HG03571 (cell line): ENCODE data around the gene TMEM59.
"Not testable (repeated sequence)": the region's sequence is repeated elsewhere in the genome, so short reads cannot be mapped to it uniquely, and the experiment has no call there.

ENCODE experiments used
- ATAC-seq: cut with Tn5 transposase; IDR thresholded peaks from one replicate; pipeline ENCODE4 v1.9.1; 2021; ENCODE audit not compliant: unreplicated experiment

Gene TMEM59

DNA sequence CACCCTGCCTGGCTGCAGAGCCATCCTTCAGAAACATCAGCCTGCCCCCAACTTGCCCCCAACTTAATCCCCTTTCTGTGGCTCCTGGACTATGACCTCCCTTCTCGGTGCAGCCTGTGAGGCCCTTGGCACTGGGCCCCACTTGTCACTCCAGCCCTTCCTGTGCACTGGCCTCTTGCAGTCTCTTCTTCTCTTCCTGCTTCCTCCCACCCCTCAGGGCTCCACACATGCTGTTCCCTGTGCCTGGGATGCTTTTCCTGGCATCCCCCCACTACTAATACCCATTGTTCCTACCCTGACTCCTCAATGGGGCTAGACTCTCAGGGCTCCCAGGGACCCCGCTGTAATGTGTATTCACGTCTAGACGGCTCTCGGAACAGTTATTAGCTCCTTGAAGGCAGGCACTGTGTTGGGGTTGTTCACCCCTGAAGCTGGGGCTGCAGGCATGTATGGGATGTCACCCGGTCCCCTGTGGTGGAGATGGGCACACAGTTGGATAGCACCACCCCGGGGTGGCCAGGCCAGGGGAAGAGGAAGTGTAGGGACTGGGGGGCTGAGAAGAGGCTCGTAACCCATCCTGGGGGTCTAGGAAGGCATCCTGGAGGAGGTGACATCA, 39.5 kb downstream of the TMEM59 start:
- no peak for ATAC-seq

DNA sequence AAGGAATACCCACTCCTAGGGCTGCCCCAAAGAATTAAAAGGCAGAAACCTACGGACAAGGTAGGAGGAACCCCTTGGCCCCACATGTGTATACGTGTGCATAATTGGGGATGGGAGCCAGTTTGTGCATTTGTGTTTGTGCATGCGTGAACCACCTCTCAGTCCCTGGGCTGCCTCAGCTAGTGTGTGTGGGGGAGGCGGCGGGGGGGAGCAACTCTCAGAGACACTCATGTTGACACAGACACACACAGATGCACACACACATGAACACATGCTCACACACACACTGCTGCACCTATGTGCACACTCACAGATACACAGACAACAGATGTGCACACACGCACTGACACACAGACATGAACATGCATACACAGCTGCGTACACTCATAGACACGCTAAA, 40.1 kb downstream of the TMEM59 start:
- ATAC-seq = no peak

DNA sequence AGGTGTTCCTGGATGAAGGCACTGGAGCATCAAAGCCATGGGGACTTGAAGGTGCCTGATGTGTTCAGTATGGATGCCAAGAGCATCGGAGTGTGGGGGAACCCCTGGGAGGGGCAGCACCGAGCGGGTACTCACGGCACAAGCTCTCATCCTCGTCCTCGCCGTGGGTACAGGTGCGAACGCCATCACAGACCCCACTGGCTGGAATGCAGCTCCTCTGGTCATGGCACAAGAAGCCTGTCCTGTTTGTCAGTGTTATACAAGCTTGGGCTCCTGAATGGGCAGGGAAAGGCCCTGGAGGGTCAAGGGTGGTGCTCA, 41.0 kb downstream of the TMEM59 start:
- no peak for ATAC-seq

DNA sequence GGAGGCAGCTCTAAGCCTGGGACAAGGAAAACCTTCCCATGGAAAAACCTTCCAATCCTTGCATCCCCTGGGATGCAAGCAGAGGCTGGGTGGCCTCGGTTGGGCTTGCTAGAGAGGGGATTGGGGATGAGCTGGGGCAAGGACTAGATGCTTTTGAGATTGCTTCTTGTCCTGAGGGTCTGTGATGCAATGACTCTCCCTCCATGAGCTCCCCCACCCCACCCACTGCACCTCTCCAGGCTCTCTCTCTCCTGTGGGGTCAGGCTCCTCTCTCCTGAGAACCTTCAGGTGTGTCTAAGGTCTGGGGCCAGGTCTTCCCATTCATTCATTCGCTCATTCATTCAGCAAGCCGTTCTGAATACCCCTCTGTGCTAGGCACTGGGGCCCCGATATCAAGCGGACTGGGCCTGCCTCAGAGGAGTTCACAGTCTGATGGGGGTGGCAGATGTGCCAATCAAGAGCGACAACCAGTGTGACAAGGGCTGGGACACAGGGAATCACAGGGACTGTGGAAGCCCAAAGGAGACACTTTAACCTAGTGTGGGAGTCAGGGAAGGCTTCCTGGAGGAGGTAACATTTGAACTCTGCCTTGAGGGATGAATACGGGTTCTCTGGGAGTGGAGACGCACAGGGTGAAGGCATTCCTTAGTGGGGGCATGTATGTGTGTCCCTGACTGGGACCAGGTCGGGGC, 41.5 kb downstream of the TMEM59 start:
- no peak for ATAC-seq

DNA sequence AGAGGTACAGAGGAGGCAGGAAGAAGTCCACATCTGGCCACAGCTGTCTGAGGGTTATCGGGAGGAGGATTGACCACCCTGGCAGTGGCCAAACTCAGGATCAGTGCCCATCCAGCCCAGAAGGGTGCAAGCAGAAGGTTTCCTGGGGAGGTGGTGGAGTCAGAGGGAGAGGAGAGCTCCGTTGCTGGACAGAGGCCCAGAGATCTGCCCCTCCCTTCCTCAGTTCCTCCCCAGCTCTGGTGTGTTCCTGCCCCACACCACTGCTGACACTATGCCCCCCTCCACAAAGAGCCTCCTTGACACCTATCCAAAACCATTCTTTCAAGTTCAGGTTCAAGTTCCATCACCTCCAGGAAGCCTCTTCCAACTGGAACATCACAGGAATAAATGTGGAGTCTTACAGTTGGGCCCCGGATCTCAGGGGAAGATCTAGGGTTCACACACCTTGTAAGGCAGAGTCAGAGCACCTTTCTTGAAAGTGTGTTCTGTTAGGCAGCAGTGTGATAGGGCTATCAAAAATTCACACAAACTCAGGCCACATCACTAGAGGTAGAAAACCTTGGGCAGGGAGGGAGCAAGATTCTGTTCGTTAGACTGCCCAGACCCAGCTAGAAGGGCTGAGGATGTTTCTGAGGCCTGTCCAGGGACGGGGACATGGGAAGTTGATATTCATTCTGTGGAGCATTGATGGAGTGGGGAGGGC, 42.4 kb downstream of the TMEM59 start:
- no peak for ATAC-seq

DNA sequence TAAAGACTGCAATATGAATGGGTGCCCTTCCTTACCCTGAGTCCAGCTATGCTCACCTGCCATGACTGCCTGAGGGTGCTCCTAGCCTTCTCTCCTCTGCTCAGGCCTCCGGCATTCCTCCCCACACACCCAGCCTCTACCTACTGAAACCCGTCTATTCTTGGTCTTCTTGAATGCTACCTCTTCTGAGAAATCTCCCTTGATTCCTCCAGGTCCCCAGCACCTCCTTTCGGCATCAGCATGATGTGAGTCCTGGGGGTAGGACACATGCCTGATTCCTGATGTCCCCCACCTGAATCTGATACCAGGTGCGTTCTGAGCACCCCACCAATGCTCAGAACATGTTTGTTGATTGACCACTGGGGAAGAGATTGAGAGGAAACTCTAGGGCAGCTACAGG, 43.6 kb downstream of the TMEM59 start:
- no peak for ATAC-seq

DNA sequence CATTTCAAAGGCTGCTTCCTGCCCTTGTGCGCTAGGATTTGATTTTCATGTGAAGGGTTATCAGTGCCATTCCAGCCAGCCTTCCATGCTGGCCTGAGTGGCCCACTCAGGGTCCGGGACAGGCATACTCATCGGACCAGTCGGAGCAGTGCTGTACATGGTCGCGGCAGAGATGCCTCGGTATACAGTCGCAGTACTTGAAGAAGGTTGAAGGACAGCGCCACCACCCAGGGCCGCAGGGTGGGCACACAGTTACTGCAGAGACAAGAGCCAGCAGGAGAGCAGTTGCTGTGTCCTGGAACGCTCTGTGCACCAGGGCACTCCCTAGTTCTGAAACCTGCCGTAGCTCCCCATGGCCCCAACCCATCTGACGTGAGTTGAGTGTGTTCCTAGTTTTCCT, 44.1 kb downstream of the TMEM59 start:
- no peak for ATAC-seq

DNA sequence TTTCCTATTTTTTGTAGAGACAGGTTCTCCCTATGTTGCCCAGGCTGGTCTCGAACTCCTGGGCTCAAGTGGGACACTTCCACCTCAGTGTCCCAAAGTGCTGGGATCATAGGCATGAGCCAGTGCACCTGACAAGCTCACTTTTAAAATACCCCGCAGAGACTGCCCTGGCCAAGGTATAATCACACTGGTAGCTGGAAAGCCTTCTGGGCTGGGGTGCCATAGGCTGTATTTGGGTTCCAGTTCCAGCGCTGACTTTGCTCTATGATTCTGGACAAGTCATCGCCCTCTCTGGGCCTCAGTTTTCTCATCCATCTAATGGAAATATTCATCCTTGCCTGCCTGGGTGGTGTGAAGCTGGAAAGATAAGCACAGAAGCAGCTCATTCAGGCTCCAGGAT, 45.4 kb downstream of the TMEM59 start:
- ATAC-seq = no peak

DNA sequence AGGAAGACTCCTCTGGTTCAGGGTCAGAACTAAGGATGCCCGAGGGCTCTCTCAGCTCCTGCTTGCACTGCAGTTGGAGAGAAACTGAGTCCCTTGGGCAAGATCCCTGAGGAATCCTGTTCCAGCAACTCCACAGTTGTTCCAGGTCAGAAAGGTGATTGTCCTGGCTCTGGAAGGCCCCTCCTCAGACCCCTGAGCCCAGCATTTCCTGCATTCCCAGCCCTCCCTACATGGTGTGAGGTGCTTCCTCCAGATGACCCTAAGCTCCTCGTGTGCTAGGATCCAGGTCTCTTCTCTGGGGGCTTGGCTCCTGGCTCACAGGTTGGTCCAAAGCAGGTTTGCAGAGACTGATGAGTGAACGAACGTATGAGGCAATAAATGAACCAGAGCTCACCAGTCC, 46.5 kb downstream of the TMEM59 start:
- ATAC-seq = no peak

DNA sequence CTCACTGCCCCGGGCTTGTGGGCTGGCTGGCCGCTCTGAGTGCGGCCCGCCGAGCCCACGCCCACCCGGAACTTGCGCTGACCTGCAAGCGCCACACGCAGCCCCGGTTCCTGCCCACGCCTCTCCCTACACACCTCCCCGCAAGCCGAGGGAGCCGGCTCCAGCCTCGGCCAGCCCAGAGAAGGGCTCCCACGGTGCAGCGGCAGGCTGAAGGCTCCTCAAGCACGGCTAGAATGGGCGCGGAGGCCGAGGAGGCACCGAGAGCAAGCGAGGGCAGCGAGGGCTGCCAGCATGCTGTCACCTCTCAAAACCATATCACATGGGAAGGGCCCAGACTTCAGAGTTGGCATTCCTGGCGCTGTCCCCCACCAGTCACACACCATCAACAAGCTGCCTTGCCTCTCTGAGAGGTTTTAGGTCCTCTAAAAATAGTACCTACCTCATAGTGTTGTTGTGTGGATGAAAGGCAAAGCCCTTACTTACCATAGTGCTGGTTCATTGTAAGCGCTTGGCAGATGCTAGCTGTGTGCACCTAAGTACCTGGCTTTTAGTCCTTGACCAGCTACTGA, 48.4 kb downstream of the TMEM59 start:
- no peak for ATAC-seq

DNA sequence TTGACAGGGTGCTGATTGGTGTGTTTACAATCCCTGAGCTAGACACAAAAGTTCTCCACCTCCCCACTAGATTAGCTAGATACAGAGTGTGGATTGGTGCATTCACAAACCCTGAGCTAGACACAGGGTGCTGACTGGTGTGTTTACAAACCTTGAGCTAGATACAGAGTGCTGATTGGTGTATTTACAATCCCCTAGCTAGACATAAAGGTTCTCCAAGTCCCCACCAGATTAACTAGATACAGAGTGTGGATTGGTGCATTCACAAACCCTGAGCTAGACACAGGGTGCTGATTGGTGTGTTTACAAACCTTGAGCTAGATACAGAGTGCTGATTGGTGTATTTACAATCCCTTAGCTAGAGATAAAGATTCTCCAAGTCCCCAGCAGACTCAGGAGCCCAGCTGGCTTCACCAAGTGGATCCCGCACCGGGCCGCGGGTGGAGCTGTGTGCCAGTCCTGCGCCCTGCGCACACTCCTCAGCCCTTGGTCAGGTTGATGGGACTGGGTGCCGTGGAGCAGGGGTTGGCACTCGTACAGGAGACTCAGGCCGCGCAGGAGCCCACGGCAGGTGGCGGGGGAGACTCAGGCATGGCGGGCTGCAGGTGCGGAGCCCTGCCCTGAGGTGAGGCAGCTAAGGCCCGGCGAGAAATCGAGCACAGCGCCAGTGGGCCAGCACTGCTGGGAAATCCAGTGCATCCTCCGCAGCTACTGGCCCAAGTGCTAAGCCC, 49.1 kb downstream of the TMEM59 start:
- not testable (repeated sequence) for ATAC-seq

DNA sequence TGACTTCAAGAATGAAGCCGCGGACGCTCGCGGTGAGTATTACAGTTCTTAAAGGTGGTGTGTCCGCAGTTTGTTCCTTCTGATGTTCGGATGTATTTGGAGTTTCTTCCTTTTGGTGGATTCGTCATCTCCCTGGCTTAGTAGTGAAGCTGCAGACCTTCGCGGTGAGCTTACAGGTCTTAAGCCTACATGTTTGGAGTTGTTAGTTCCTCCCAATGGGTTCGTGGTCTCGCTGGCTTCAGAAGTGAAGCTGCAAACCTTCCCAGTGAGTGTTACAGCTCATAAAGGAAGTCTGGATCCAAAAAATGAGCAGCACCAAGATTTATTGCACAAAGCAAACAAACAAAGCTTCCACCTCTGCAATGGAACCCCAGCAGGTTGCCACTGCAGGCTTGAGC, 49.8 kb downstream of the TMEM59 start:
- ATAC-seq = no peak

DNA sequence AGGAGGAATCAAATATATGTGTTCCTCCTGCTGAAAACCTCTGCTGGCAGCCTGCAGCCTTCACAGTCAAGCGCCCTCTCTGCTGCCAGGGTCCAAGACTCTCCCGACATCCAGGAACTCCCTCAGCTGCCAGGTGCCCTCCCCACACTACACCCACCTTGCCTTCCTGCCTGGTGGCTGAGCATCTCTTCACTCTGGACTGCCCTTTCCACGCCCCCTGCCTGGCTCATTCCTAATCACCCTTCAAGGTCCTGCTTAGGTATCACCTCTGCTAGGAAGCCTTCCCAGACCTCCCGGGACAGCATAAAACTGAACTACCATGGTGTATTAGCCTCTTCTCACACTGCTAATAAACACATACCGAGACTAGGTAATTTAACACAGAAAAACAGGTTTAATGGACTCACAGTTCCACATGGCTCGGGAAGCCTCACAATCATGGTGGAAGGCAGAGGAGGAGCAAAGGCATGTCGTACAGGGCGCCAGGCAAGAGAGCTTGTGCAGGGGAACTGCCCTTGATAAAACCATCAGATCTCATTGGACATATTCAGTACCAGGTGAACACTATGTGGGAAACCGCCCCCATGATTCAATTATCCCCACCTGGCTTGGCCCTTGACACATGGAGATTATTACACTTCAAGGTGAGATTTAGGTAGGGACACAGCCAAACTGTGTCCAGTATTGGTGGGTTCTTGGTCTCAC, 50.3 kb downstream of the TMEM59 start:
- no peak for ATAC-seq

DNA sequence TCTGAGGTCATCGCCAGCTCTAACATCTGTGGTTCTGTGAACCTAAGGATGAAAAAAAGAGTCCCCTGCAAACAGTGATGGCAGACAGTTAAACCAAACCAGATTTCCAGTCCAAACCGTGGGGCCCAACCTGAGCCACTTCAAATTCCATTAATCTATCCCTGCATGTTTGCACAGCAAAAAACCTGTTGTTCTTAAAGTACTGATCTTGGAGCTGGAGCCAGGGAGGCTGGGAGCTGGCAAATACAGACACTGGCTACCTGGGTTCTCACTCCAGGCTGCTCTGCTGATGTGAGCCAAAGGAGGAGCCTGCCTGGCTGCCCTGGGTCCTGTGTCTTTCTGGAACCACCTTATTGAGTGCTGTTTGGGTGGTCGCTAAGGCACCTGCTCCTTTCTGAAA, 51.4 kb downstream of the TMEM59 start:
- no peak for ATAC-seq

DNA sequence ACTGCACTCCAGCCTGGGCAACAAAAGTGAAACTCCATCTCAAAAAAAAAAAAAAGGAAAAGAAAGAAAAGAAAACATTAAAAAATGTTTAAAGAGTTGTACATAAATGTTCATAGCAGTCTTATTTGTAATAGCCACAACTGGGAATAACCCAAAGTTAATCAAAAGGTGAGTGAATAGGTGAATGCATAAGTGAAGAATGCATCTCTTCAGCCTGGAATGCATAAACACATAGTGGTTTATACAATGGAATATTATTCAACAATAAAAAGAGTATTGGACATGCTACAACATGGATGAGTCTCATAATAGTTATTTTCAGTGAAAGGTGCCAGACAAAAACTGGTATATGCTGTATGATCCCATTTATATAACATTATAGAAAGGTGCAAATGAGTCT, 53.1 kb downstream of the TMEM59 start:
- no peak for ATAC-seq

DNA sequence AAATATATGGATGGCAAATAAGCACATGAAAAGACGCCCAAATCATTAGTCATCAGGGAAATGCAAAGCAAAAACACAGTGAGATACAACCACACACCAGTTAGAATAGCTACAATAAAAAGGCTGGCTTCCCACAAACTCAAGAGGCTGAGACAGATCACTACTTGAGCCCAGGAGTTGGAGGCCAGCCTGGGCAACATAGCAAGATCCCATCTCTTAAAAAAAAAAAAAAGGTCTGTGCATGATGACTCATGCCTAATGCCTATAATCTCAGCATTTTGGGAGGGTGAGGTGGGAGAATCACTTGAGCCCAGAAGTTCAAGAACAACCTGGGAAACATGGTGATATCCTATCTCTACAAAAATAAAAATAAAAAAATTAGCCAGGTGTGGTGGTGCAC, 54.8 kb downstream of the TMEM59 start:
- ATAC-seq = no peak

DNA sequence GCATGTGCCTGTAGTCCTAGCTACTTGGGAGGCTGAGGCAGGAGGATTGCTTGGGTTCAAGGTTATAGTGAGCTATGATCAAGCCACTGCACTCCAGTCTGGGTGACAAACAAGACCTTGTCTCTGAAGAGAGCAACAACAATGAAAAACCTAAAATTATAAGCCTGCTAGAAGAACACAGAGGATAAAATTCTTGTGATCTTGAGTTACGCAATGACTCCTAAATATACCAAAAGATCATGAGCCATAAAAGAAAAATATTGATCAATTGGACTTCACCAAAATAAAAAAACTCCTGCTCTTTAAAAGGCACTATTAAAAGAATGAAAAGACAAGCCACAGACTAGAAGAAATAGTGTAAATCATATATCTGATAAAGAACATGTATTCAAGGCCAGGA, 57.3 kb downstream of the TMEM59 start:
- no peak for ATAC-seq

DNA sequence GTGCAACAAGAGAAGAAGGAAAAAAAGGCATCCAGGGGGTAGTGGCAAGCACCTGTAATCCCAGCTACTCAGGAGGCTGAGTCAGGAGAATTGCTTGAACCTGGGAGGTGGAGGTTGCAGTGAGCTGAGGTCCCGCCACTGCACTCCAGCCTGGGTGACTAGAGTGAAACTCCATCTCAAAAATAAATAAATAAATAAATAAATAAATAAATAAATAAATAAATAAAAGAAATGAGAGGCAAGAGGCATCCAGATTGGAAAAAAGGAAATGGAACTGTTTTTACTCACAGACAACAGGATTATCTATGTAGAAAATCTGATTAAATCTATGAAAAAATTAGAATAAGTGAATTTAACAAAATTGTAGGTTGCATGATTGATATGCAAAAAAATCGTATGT, 58.5 kb downstream of the TMEM59 start:
- ATAC-seq = not testable (repeated sequence)

DNA sequence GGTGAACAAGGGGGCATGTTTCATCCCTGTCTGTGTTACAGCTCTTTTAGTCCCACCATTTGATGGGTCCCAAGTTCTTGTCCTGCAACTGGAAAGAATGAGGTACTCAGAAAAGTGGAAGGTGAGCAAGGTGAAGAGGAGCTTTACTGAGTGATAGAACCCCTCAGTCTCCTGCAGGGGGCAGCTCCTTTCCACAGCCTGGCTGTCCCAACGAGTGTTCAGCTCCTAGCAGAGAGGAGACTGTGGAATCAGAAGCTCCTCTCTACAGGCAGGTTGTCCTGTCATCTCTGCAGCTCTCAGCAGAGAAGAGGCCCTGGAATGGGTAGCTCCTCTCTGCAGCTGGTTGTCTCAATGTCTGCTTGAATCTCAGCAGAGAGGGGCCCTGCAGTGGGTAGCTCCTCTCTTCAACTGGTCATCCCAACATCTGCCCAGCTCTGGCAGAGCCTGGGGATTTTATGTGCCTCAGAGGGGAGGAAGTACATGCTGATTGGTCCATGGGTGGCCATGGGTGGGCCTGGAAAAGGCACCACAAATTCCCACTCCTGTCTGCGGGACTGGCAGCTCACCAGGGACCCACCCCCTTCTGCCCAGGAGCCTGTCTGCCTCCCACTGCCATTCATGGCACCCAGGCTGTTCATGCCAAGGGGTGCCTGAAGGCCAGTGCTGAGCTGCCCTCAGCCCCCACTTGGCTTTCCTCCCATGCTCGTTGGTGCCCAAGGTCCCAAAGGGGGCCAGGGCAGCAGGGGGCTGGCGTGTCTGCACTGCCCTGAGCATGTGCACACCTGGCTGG, 60.7 kb downstream of the TMEM59 start:
- ATAC-seq = no peak

DNA sequence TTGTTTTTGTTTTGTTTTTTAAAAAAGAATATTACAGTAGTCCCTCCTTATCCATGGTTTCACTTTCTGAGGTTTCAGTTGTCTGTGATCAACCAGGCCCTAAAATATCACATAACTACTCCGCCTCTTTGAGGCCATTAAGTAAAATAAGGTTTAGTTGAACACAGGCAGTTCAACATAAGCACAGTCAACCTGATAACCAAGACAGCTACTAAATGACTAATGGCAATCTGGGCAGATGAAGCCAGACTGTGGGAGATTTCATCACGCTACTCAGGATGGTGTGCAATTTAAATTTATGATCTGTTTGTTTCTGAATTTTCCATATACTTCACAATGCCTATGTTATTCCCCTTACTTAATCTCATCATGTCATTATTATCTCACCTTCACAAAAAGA, 65.1 kb downstream of the TMEM59 start:
- no peak for ATAC-seq
